OCI-LY3 (cell line): ENCODE measurements around the gene SYNE2.

Experiments used
- CTCF ChIP-seq: fragments of 200-600, 300-600 bp; sonication (generic); IDR thresholded peaks from 2 replicates; pipeline ENCODE4 v1.5.1; 2014; ENCODE audit warnings: antibody characterized with exemption, low read length, low read depth
- EZH2phosphoT487 ChIP-seq: fragments of 200-600 bp; shearing (Covaris generic); IDR thresholded peaks from 2 replicates; pipeline ENCODE4 v1.6.1; 2018; ENCODE audit warnings: antibody characterized with exemption, mixed run types, low read depth

- TF ChIP-seq CTCF (no peak), EZH2phosphoT487 (no peak)
Measured at GRCh38 chr14:64092940-64093339, 240.1 kb downstream of the SYNE2 start.
